HG02840 (cell line): ENCODE results near the gene SHISA5.
A peak's percentile ranks its signal among the peaks of the same experiment; 100 is the strongest.
"Not testable (repeated sequence)": the region's sequence is repeated elsewhere in the genome, so short reads cannot be mapped to it uniquely, and the experiment has no call there.

Experiments used
- ATAC-seq: cut with Tn5 transposase; IDR thresholded peaks from one replicate; pipeline ENCODE4 v1.9.1; 2021; ENCODE audit warnings: mild to moderate bottlenecking, moderate library complexity, moderate number of reproducible peaks; ENCODE audit not compliant: unreplicated experiment, low FRiP score

The SHISA5 gene

GRCh38 chr3:48463703-48464102 lies 40.3 kb downstream of the SHISA5 start:
- ATAC-seq, result no peak

DNA sequence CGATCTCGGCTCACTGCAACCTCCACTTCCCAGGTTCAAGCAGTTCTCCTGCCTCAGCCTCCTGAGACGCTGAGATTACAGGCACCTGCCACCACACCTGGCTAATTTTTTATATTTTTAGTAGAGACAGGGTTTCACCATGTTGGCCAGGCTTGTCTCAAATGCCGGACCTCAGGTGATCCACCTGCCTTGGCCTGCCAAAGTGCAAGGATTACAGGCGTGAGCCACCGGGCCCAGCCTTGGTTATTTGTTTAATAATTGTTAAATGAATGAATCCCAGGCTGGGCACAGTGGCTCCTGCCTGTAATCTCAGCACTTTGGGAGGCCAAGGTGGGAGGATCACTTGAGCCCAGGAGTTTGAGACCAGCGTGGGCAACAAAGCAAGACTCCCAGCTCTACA lies 42.2 kb downstream of the SHISA5 start:
- ATAC-seq, result not testable (repeated sequence)

DNA sequence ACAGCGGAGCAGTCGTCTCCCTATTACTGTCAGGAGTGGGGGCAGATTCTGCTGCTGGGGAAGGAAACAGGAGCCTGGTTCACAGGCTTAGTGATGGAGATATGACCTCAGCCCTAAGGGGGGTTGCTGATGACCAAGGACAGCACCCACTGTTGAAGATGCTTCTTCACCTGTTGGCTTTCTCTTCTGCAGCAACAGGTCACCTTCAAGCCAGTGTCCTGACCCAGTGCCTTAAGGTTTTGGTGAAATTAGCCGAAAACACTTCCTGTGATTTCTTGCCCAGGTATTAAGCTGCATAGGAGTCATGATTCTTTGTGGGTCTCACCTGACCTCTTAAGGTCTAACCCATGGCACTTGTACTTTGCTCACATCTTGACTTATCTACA lies 43.5 kb downstream of the SHISA5 start:
- ATAC-seq, result no peak

GRCh38 chr3:48459773-48460516 lies 44.0 kb downstream of the SHISA5 start:
- ATAC-seq, result no peak

DNA sequence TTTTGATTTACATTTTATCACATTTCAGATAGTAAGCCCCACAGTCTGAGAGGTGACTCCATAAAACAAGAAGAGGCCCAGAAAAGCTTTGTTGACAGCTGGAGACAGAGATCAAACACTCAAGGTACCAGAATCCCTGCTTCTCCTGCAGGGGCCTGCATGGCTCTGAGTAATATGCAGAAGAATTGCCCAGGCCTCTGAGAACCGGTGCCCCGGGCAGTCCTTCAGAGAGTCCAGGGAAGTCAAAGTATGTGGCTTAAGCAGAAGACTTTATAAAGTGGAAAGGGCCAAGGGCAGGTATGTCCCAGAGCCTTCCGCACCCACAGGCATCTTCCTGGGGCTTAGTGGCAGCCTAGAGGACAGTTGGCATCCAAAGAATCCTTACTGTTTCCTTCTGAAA lies 44.6 kb downstream of the SHISA5 start:
- no peak for ATAC-seq

DNA sequence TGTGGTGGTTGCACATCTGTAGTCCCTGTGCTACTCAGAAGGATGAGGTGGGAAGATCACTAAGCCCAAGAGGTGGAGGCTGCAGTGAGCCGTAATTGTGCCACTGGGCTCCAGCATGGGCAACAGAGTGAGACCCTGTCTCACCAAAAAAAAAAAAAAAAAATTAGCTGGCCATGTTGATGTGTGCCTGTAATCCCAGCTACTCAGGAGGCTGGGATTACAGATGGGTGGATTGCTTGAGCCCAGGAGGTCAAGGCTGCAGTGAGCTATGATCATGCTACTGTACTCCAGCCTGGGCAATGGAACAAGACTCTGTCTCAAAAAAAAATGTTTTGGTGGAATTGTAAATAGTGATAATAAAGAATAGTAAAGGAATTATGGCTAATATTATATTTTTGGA lies 47.5 kb downstream of the SHISA5 start:
- ATAC-seq, result no peak

DNA sequence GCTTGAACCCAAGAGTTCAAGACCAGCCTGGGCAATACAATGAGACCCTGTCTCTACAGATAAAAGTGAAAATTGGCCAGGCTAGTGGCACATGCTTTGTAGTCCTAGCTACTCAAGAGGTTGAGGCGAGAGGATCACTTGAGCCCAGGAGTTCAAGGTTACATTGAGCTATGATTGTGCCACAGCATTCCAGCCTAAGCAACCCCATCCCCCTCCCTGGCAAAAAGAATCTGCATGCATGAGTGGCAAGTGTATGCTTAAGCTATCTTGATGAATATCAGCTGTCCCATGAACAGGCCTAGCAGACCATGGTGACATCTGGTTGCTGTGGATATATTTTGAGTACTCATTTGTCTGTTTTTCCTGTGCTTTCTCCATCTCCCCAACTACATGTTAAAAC lies 52.7 kb downstream of the SHISA5 start:
- no peak for ATAC-seq

DNA sequence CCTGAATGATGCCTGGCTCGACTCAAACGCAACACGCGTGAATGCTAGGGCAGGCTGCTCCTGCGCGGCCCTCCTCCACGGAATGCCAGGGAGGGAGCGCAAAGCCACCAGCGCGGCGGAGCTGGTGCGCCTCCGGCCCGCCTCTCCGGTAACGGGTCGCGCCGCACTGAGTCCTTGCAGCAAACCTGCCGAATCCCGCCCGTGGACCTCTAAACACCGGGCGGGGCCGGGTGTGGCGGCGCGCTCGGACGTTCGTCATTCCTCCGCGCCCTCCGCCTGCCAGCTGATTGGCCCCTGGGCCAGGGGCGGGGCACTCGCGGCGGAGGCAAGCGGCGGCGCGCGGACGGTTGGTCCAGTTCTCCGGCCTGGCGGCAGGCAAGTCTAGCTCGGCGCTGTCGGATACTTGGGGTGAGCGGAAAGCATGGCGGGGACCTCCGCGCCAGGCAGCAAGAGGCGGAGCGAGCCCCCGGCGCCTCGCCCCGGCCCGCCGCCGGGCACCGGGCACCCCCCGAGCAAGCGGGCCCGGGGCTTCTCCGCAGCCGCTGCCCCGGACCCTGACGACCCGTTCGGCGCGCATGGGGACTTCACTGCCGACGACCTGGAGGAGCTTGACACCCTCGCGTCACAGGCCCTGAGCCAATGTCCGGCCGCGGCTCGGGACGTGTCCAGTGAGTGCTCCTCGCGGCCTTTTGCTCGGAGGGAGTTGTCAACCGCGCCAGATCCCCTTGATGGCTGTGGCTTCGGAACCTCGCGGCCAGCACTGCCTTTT lies 57.4 kb downstream of the SHISA5 start, which contains the start of gene ATRIP:
Gene ATRIP (plus strand): TSS at position 313 of the 769 bp plus-strand sequence. CDS start 109 bp downstream, at position 422.
- peak; percentile 89 for ATAC-seq

DNA sequence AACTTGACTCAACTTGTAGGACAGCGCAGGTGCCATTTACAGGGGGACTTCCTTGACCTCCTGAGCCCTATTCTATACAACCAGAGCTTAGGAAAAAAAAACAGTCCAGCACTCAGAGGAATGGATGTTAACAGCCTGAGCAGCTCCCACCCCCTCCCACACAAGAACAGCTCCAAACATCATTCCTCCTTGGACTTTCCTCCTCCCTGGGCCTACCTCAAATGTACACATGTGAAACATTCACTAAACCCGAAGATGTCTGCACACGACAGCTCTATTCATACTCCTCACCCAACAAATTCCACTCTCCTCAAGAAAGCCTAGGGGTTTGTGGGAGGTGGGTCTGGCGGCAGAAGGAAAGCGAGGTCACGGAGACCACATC lies 57.9 kb downstream of the SHISA5 start:
- no peak for ATAC-seq

DNA sequence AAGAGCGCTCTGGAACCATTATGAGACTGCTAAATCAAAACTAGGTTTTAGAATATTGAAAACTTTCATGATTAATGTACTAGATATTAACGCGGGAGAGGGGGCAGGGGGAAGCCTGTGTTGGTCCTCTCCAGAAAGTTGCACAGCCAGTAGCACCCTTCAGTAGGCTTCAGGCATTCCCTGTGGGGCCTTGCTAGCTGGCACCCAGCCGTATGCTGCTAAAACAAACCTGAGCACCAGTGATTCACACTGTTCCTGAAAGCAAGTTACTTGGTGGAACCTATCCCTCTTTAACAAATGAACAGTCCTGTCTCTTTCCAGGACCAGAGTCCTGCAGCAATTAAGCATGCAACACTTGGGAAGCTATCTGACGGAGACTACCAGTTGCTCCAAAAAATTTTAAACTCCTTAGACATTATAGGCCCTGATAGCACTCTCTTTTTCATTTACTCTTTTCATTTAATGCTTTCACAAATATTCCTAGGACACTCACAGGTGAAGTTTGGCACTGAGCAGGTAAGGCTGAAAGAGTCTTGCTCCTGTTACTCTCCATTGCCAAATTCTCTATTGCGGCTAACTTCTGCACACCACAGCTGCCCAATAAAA lies 58.6 kb downstream of the SHISA5 start:
- ATAC-seq, result no peak

- no peak for ATAC-seq
Observed at GRCh38 chr3:48441940-48442339, 62.0 kb downstream of the SHISA5 start.

GRCh38 chr3:48440590-48440958 lies 63.4 kb downstream of the SHISA5 start:
- ATAC-seq, result no peak

GRCh38 chr3:48439820-48440589 lies 64.0 kb downstream of the SHISA5 start, which contains the start of the genes CCDC51 and TMA7:
Gene CCDC51, minus strand, starts transcription at chr3:48440119. Its CDS starts 4,991 bp downstream, at chr3:48435128.
Gene TMA7, plus strand, starts transcription at chr3:48440257. Its CDS starts 40 bp downstream, at chr3:48440297.
- ATAC-seq, result peak; percentile 99

DNA sequence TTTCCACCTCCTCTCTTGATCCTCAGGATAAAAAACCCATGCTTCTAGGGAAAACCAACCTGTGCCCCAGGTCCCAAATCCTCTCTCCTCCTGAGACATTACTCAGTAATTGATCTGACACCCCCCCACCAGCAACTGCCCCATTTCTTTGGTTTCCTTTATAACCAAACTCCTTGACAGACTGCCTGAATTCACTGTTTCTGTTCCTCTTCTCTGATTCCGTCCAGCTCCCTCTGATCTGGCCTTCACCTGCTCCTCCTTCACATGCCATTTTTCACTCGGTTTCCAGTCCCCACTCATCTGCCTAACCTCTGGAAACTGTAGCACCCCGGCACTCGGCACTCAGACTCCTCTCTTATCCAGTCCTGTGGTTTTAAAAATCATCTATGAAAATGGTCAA lies 66.2 kb downstream of the SHISA5 start:
- no peak for ATAC-seq

- no peak for ATAC-seq
Observed at GRCh38 chr3:48436855-48437254, 67.1 kb downstream of the SHISA5 start.

- no peak for ATAC-seq
Observed at GRCh38 chr3:48436477-48436787, 67.5 kb downstream of the SHISA5 start.

DNA sequence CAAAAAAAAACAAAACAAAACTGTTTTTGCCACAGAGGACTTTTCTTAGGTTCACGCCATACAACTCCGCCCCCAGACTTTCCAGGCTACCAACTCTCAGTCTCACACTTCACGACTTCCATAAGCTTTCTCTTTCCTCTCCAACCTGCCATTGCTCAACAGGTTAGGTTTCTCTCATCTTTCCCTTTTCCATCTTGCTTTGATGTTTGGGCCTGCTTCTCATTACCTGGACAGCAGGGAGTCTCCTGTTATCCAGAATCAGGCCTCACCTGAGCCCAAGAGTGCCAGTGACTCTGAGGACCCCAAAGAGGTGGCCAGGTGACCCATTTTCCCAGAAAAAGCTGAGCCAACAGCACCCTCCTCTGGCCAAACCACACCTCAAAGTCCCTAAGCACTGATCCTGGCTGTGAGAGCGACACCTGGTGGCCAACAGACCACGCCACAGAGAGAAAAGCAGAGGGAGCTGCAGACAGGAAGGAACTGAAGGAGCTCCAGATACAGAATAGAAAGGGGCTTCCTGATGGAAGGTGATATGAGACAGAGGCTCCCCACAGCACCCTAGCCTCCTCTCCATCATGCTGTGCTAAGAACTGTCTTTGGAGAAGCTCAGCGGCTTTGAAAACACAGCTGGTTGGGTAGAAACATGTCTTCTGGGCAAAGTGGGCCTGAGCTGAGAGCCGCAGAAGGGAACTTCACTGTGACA lies 68.0 kb downstream of the SHISA5 start:
- no peak for ATAC-seq

GRCh38 chr3:48435223-48435595 lies 68.8 kb downstream of the SHISA5 start:
- no peak for ATAC-seq

DNA sequence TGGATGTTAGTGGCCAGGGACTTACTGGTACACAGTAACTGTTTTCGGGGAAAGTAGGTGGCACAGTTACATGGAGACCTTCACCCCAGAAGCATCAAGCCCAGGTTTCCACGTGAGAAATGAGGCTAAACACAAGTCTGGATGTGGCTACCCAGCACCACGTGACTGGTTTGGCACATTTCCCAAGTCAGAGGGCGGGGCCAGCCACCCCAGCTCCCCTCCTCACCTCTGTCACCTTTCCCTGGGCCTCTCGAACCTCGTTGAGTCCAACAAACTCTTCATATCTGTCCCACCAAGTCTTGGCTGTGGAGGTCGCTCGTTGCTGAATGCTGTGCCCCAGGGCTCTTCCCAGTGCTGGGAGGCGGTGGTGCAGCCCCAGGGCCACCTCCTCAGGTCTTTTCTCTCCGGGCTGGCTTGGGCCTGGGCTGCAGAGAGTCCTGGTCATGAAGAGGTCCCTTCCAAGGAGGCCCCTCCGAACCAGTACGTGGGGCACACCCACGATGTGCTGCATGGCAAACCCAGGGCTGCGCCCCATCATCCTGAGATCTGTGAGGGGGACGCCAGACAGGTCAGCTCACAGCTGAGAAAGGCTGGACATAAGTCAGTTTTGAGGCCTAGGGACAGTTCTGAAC lies 69.3 kb downstream of the SHISA5 start:
- ATAC-seq, result no peak
